Loucy (cell line): ENCODE measurements around the gene IL1RAPL2.

Source experiments
- H2AFZ ChIP-seq: fragments of 200-600 bp; sonication (generic); 2 replicates; pipeline ENCODE4 v1.6.0; 2016; ENCODE audit warnings: antibody characterized with exemption, mild to moderate bottlenecking, low read length, moderate library complexity
- H3F3A ChIP-seq: fragments of 200-600 bp; 2 replicates; pipeline ENCODE4 v1.6.0; 2016; ENCODE audit warnings: antibody characterized with exemption, low read depth, mild to moderate bottlenecking
- H3K27me3 ChIP-seq: fragments of 200-600 bp; sonication (generic); 2 replicates; pipeline ENCODE4 v1.6.1; 2014; ENCODE audit warnings: low read length, mild to moderate bottlenecking; ENCODE audit not compliant: insufficient read depth, poor library complexity, severe bottlenecking
- H3K36me3 ChIP-seq: fragments of 200-600 bp; sonication (generic); 2 replicates; pipeline ENCODE4 v1.6.1; 2016; ENCODE audit warnings: low read length; ENCODE audit not compliant: insufficient read depth
- H3K4me1 ChIP-seq: fragments of 200-600 bp; sonication (generic); 2 replicates; pipeline ENCODE4 v1.5.1; 2014; ENCODE audit warnings: low read length, mild to moderate bottlenecking; ENCODE audit not compliant: insufficient read depth, poor library complexity, severe bottlenecking
- H3K4me2 ChIP-seq: fragments of 200-600 bp; sonication (generic); 2 replicates; pipeline ENCODE4 v1.6.0; 2014; ENCODE audit warnings: antibody characterized with exemption, low read length, low read depth, mild to moderate bottlenecking; ENCODE audit not compliant: poor library complexity, severe bottlenecking
- H3K4me3 ChIP-seq: fragments of 200-600 bp; sonication (generic); 2 replicates; pipeline ENCODE4 v1.5.1; 2014; ENCODE audit warnings: low read length, mild to moderate bottlenecking, mixed read lengths; ENCODE audit not compliant: poor library complexity, severe bottlenecking
- H3K79me2 ChIP-seq: fragments of 200-600 bp; sonication (generic); 2 replicates; pipeline ENCODE4 v1.6.1; 2014; ENCODE audit warnings: low read length; ENCODE audit not compliant: insufficient read depth
- H3K9ac ChIP-seq: fragments of 200-600 bp; sonication (generic); 2 replicates; pipeline ENCODE4 v1.6.0; 2014; ENCODE audit warnings: mild to moderate bottlenecking, low read depth, low read length, moderate library complexity; ENCODE audit not compliant: poor library complexity, severe bottlenecking
- H3K9me2 ChIP-seq: fragments of 200-600 bp; sonication (generic); replicated peaks from 2 replicates; pipeline ENCODE4 v1.6.1; 2016; ENCODE audit warnings: low read depth, low read length, mixed read lengths
- H3K9me3 ChIP-seq: fragments of 200-600 bp; sonication (generic); 2 replicates; pipeline ENCODE4 v1.6.1; 2014; ENCODE audit warnings: mild to moderate bottlenecking, antibody characterized with exemption, low read length, low read depth; ENCODE audit not compliant: insufficient read depth
- H4K20me1 ChIP-seq: fragments of 200-600 bp; sonication (generic); 2 replicates; pipeline ENCODE4 v1.6.0; 2014; ENCODE audit warnings: antibody characterized with exemption, low read length, mild to moderate bottlenecking; ENCODE audit not compliant: insufficient read depth, poor library complexity, severe bottlenecking
- CTCF ChIP-seq: fragments of 200-600 bp; sonication (generic); conservative IDR thresholded peaks from 2 replicates; pipeline ENCODE4 v1.5.1; 2014; ENCODE audit warnings: mild to moderate bottlenecking, antibody characterized with exemption, low read length
- EZH2phosphoT487 ChIP-seq: fragments of 200-600 bp; IDR thresholded peaks from 2 replicates; pipeline ENCODE4 v1.6.1; 2018; ENCODE audit warnings: antibody characterized with exemption, mild to moderate bottlenecking, moderate library complexity, borderline replicate concordance

The IL1RAPL2 gene

GRCh38 chrX:105038672-105039328, 472.8 kb downstream of the IL1RAPL2 start:
- Histone ChIP-seq H4K20me1 (no peaks in the 10 kb centered on the region), H3K79me2 (no peaks in the 10 kb centered on the region), H3K9me2 (no peaks in the 10 kb centered on the region), H3K9ac (no peak overlapping the region), H3K36me3 (no peaks in the 10 kb centered on the region), H3F3A (no peaks in the 10 kb centered on the region), H3K4me1 (no peaks in the 10 kb centered on the region), H3K4me2 (no peak overlapping the region), H3K9me3 (no peaks in the 10 kb centered on the region), H2AFZ (no peak overlapping the region), H3K27me3 (no peaks in the 10 kb centered on the region), H3K4me3 (no peak overlapping the region)
- TF ChIP-seq CTCF (no peak), EZH2phosphoT487 (no peak)

- Histone ChIP-seq H3K27me3 (no peaks in the 10 kb centered on the region), H2AFZ (no peak overlapping the region), H3K9ac (no peak overlapping the region), H3K79me2 (no peaks in the 10 kb centered on the region), H3K4me1 (no peaks in the 10 kb centered on the region), H3F3A (no peaks in the 10 kb centered on the region), H3K4me2 (no peak overlapping the region), H3K9me3 (no peaks in the 10 kb centered on the region), H4K20me1 (no peaks in the 10 kb centered on the region), H3K36me3 (no peaks in the 10 kb centered on the region), H3K9me2 (no peaks in the 10 kb centered on the region), H3K4me3 (no peak overlapping the region)
- TF ChIP-seq EZH2phosphoT487 (no peak), CTCF (no peak)
These were observed 484.9 kb downstream of the IL1RAPL2 start for GRCh38 chrX:105050921-105051320.

GRCh38 chrX:105051364-105051763, 485.4 kb downstream of the IL1RAPL2 start:
- H3K4me2 ChIP-seq, result no peak overlapping the region
- no peaks in the 10 kb centered on the region for H3K79me2 ChIP-seq
- H4K20me1 ChIP-seq, result no peaks in the 10 kb centered on the region
- no peaks in the 10 kb centered on the region for H3F3A ChIP-seq
- no peaks in the 10 kb centered on the region for H3K9me3 ChIP-seq
- no peaks in the 10 kb centered on the region for H3K4me1 ChIP-seq
- H3K4me3 ChIP-seq, result no peak overlapping the region
- no peaks in the 10 kb centered on the region for H3K36me3 ChIP-seq
- H3K9ac ChIP-seq, result no peak overlapping the region
- no peak for TF ChIP-seq CTCF
- no peak for TF ChIP-seq EZH2phosphoT487
- no peak overlapping the region for H2AFZ ChIP-seq
- no peaks in the 10 kb centered on the region for H3K27me3 ChIP-seq
- no peaks in the 10 kb centered on the region for H3K9me2 ChIP-seq
